Mucosa of descending colon (tissue), 3 donors: ENCODE results near the gene SPAG16. TPM values are rescaled to one million over a fixed set of nuclear protein-coding genes. Genes with fewer than 3 reads are reported as not detected.

Source experiments
- ATAC-seq: fragments of 200-7000 bp; cut with Tn5 transposase; one replicate; pipeline ENCODE4 v1.9.1; 2020; ENCODE audit warnings: mild to moderate bottlenecking, moderate library complexity
- DNase-seq, 3 donors: peaks; one replicate each; pipeline ENCODE4 v3.0.0-alpha.2; 2020
- H3K36me3 ChIP-seq: fragments of 200-600 bp; one replicate; pipeline ENCODE4 v1.8.0; 2021; ENCODE audit warnings: low read depth, mild to moderate bottlenecking
- H3K4me1 ChIP-seq: fragments of 200-600 bp; one replicate; pipeline ENCODE4 v1.8.0; 2021; ENCODE audit warnings: low read depth, mild to moderate bottlenecking
- H3K4me3 ChIP-seq: fragments of 200-600 bp; one replicate; pipeline ENCODE4 v1.8.0; 2021; ENCODE audit warnings: mild to moderate bottlenecking
- H3K9me3 ChIP-seq: fragments of 200-600 bp; one replicate; pipeline ENCODE4 v1.8.0; 2021; ENCODE audit warnings: mild to moderate bottlenecking
- intact Hi-C, 2 donors: fragments of 100-400 bp; cut with DNase I in 1 of 2; cut with micrococcal nuclease in 1 of 2; formaldehyde crosslinking; loops; one replicate each; pipeline versions ENCODE4 v1.11.0 to v1.11.1; 2022; cut with DNase I, micrococcal nuclease
- total RNA-seq, 3 donors: library from RNA; stranded (reverse); fragmentation: NEBNext Ultra II Directional in 2 of 3; extraction: Animal tissue kit (Norgen Biotek cat#: 25700) in 2 of 3; gene quantifications; one replicate each; pipeline versions ENCODE4 v1.2.1 to v1.2.4, GENCODE V29; 2021 to 2023
- TF ChIP-seq, protein P1 (sequence below): fragments of 200-600 bp; IDR thresholded peaks from one replicate; pipeline ENCODE4 v1.8.0; 2022; ENCODE audit warnings: antibody characterized with exemption, mild to moderate bottlenecking
- donor health status: DM: no; HTN: no; CAD: no; lungs with moderate emphysema.
- donor health status: DM: no; HTN: no; CAD: no.
- donor health status: DM: no; HTN: yes; CAD: no.

The SPAG16 gene
- total RNA-seq, 3 donors from 2014 or later, result 18.1 to 20.3 (median 18.5) TPM

- no peak for DNase-seq
- ATAC-seq, result no peak
Observed at GRCh38 chr2:213551526-213551925, 267.3 kb downstream of the SPAG16 start.

DNA sequence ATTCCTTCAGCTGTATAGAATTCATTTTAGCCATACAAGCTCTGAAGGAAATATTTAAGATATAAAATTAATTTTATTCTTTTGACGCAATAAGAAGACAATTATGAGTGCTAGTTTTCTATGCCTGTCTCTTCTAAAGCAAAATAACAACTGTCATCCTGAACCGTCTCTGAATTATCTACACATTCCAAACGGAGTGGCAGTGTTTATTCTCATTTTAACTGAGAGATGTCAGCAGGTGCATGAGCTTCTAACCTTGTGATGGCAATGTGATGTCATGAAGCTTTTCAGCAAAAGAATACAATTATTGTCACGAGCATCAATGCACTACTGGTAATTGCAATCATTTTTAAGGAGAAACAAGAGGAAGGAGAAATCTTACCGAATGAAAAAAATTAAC, 274.8 kb downstream of the SPAG16 start:
- H3K4me1 ChIP-seq, result no peaks in the 10 kb centered on the region
- peaks cover 3% of the 10 kb centered on the region for H3K9me3 ChIP-seq
- TF ChIP-seq, protein P1, sequence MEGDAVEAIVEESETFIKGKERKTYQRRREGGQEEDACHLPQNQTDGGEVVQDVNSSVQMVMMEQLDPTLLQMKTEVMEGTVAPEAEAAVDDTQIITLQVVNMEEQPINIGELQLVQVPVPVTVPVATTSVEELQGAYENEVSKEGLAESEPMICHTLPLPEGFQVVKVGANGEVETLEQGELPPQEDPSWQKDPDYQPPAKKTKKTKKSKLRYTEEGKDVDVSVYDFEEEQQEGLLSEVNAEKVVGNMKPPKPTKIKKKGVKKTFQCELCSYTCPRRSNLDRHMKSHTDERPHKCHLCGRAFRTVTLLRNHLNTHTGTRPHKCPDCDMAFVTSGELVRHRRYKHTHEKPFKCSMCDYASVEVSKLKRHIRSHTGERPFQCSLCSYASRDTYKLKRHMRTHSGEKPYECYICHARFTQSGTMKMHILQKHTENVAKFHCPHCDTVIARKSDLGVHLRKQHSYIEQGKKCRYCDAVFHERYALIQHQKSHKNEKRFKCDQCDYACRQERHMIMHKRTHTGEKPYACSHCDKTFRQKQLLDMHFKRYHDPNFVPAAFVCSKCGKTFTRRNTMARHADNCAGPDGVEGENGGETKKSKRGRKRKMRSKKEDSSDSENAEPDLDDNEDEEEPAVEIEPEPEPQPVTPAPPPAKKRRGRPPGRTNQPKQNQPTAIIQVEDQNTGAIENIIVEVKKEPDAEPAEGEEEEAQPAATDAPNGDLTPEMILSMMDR, result no peak
- no peak for DNase-seq
- H3K4me3 ChIP-seq, result no peak overlapping the region
- intact Hi-C loops, result no loop called here
- no peak for ATAC-seq
- H3K36me3 ChIP-seq, result no peaks in the 10 kb centered on the region

More at GRCh38 chr2:213551526-213551925, 267.3 kb downstream of the SPAG16 start:
- intact Hi-C loops, result no loop called here
- H3K36me3 ChIP-seq, result no peaks in the 10 kb centered on the region
- H3K9me3 ChIP-seq, result no peaks in the 10 kb centered on the region
- H3K4me1 ChIP-seq, result no peaks in the 10 kb centered on the region
- H3K4me3 ChIP-seq, result no peak overlapping the region
- TF ChIP-seq, protein P1, result no peak

- no peaks in the 10 kb centered on the region for H3K36me3 ChIP-seq
- intact Hi-C loops, result no loop called here
- no peaks in the 10 kb centered on the region for H3K4me1 ChIP-seq
- no peak overlapping the region for H3K4me3 ChIP-seq
- ATAC-seq (no peak), DNase-seq (no peak)
- H3K9me3 ChIP-seq, result peaks cover 3% of the 10 kb centered on the region
- TF ChIP-seq, protein P1, result no peak
Observed at GRCh38 chr2:213561759-213562158, 277.5 kb downstream of the SPAG16 start.

GRCh38 chr2:213562539-213563180, 278.4 kb downstream of the SPAG16 start:
- Histone ChIP-seq H3K4me1 (no peaks in the 10 kb centered on the region), H3K4me3 (no peak overlapping the region), H3K9me3 (peaks cover 3% of the 10 kb centered on the region), H3K36me3 (no peaks in the 10 kb centered on the region)
- DNase-seq, result no peak
- ATAC-seq, result no peak
- TF ChIP-seq, protein P1, result no peak
- intact Hi-C loops, result no loop called here

GRCh38 chr2:213566846-213567245, 282.6 kb downstream of the SPAG16 start:
- Histone ChIP-seq H3K4me3 (no peak overlapping the region), H3K36me3 (no peaks in the 10 kb centered on the region), H3K4me1 (no peaks in the 10 kb centered on the region), H3K9me3 (peaks cover 3% of the 10 kb centered on the region)
- ATAC-seq (no peak), DNase-seq (no peak)
- intact Hi-C loops, result no loop called here
- TF ChIP-seq, protein P1, result no peak
